CD4-positive, alpha-beta T cell (primary cell): ENCODE measurements around the gene DHRS1. TPM values are rescaled to one million over a fixed set of nuclear protein-coding genes. Genes with fewer than 3 reads are reported as not detected.

Source experiments
- ATAC-seq: fragments of 200-7000 bp; cut with Tn5 transposase; one replicate; pipeline ENCODE4 v1.10.0; 2022; ENCODE audit warnings: mild to moderate bottlenecking; ENCODE audit not compliant: poor library complexity
- CTCF ChIA-PET: fragments of 350-600 bp; sonication (Branson Sonifier 250); formaldehyde crosslinking; loops from one replicate; lab custom pipeline; 2021; ENCODE audit warnings: antibody characterized with exemption, inconsistent platforms; lab: Charles Lee
- POLR2A ChIA-PET: fragments of 350-600 bp; sonication (Branson Sonifier 250); formaldehyde crosslinking; loops from one replicate; lab custom pipeline; 2021; ENCODE audit warnings: antibody characterized with exemption, inconsistent platforms; lab: Charles Lee
- DNase-seq, 14 experiments: peaks; one replicate each; pipeline ENCODE4 v3.0.0-alpha.2; 2013 to 2020; ENCODE audit warnings: mixed read lengths in 2 of 14
- H3K27ac ChIP-seq, 2 donors: one replicate each; pipeline versions ENCODE4 v1.5.1 to v1.7.0; 2013; ENCODE audit warnings: low read length in 2 of 2, low read depth in 1 of 2, mild to moderate bottlenecking in 1 of 2
- H3K27me3 ChIP-seq, 2 experiments: 1 replicate in 1 of 2; 2 replicates in 1 of 2; pipeline versions ENCODE4 v1.6.1 to v1.7.0; 2013; ENCODE audit warnings: low read length in 2 of 2, control low read depth in 1 of 2, mild to moderate bottlenecking in 1 of 2, moderate library complexity in 1 of 2; ENCODE audit not compliant: insufficient read depth in 2 of 2, control insufficient read depth in 1 of 2
- H3K36me3 ChIP-seq: one replicate; pipeline ENCODE4 v1.6.1; 2013; ENCODE audit warnings: low read length, control low read depth; ENCODE audit not compliant: insufficient read depth
- H3K4me1 ChIP-seq: one replicate; pipeline ENCODE4 v1.6.1; 2013; ENCODE audit warnings: low read length, control low read depth; ENCODE audit not compliant: insufficient read depth
- H3K4me3 ChIP-seq: one replicate; pipeline ENCODE4 v1.5.1; 2013; ENCODE audit warnings: mild to moderate bottlenecking, low read length, moderate library complexity
- H3K9me3 ChIP-seq, 2 experiments: 1 replicate in 1 of 2; 2 replicates in 1 of 2; pipeline versions ENCODE4 v1.6.1 to v1.7.0; 2013; ENCODE audit warnings: low read length in 2 of 2, mild to moderate bottlenecking in 2 of 2, control low read depth in 1 of 2, moderate library complexity in 1 of 2; ENCODE audit not compliant: control insufficient read depth in 1 of 2, insufficient read depth in 1 of 2
- H3K27ac Mint-ChIP-seq: one replicate; pipeline ENCODE4 v1.8.0; 2020; ENCODE audit warnings: mixed read lengths
- H3K27me3 Mint-ChIP-seq: one replicate; pipeline ENCODE4 v1.8.0; 2021; ENCODE audit warnings: mixed read lengths
- H3K36me3 Mint-ChIP-seq: one replicate; pipeline ENCODE4 v1.8.0; 2021; ENCODE audit warnings: low read depth, mixed read lengths
- H3K4me1 Mint-ChIP-seq: one replicate; pipeline ENCODE4 v1.8.0; 2021; ENCODE audit warnings: low read depth, mixed read lengths
- H3K4me3 Mint-ChIP-seq: one replicate; pipeline ENCODE4 v1.8.0; 2020; ENCODE audit warnings: mild to moderate bottlenecking, mixed read lengths
- H3K9me3 Mint-ChIP-seq: one replicate; pipeline ENCODE4 v1.8.0; 2020; ENCODE audit warnings: mixed read lengths
- CTCF ChIP-seq: fragments of 200-600 bp; IDR thresholded peaks from one replicate; pipeline ENCODE4 v1.8.0; 2022; ENCODE audit warnings: antibody characterized with exemption, mild to moderate bottlenecking
- intact Hi-C, 2 experiments: fragments of 100-400 bp; cut with DNase I in 1 of 2; cut with micrococcal nuclease in 1 of 2; formaldehyde crosslinking; loops; one replicate each; pipeline versions ENCODE4 v1.15.1 to v1.9.0; 2023 to 2025; cut with DNase I, micrococcal nuclease
- total RNA-seq, 174 experiments: library from RNA in 2 of 174; stranded (reverse) in 2 of 174; gene quantifications; one replicate each; pipeline ENCODE4 v1.2.3 and lab custom pipeline; 2021 to 2026

DHRS1 gene
- total RNA-seq, 2 experiments from 2014 or later: 21.5 to 23.5 TPM

GRCh38 chr14:24343795-24344660 is 44.4 kb upstream of the DHRS1 start:
- H3K9me3 ChIP-seq: no peaks in the 10 kb centered on the region
- Mint-ChIP-seq H3K36me3 (peaks cover 7% of the 10 kb centered on the region), H3K4me1 (peaks cover 9% of the 10 kb centered on the region), H3K27ac (no peak overlapping the region), H3K9me3 (no peaks in the 10 kb centered on the region), H3K27me3 (peaks cover 39% of the 10 kb centered on the region), H3K4me3 (no peak overlapping the region)
- H3K36me3 ChIP-seq: no peaks in the 10 kb centered on the region
- H3K27ac ChIP-seq: no peak overlapping the region
- intact Hi-C loops: no loop called here
- H3K27me3 ChIP-seq: peaks cover 6 to 10% of the 10 kb centered on the region in 2 experiments
- H3K4me3 ChIP-seq: no peak overlapping the region
- ATAC-seq (no peak), DNase-seq (no peak)
- POLR2A ChIA-PET: no interaction called here
- TF ChIP-seq CTCF: no peak
- CTCF ChIA-PET: interaction anchor here (0.7 to 2.1 kb wide), 3 partner anchors 10 to 11 kb away, joined by 3 to 9 read pairs (median 3); no protein-coding TSS in a partner anchor
- peaks cover 14% of the 10 kb centered on the region for H3K4me1 ChIP-seq

GRCh38 chr14:24342889-24343288 is 43.3 kb upstream of the DHRS1 start:
- DNase-seq: no peak
- CTCF ChIA-PET: interaction anchor here (0.7 to 1.1 kb wide), 3 partner anchors 9 to 12 kb away, joined by 3 read pairs; no protein-coding TSS in a partner anchor

GRCh38 chr14:24340606-24341005 is 41.0 kb upstream of the DHRS1 start:
- H3K9me3 ChIP-seq: no peaks in the 10 kb centered on the region
- no peak overlapping the region for H3K4me3 ChIP-seq
- H3K4me1 ChIP-seq: peaks cover 36% of the 10 kb centered on the region
- intact Hi-C loops: no loop called here
- no peaks in the 10 kb centered on the region for H3K9me3 Mint-ChIP-seq
- H3K27ac ChIP-seq: no peak overlapping the region
- CTCF ChIA-PET: interaction anchor here (0.9 to 2.3 kb wide), 4 partner anchors 8 to 752 kb away, joined by 3 to 7 read pairs (median 6); partner anchors contain the start of gene CIDEB
- ATAC-seq: no peak
- POLR2A ChIA-PET: interaction anchor here (0.9 to 11.3 kb wide), 5 partner anchors 27 to 98 kb away, joined by 3 to 270 read pairs (median 5); partner anchors contain the start of genes CBLN3, KHNYN, RABGGTA and TINF2
- H3K36me3 ChIP-seq: peaks cover 13% of the 10 kb centered on the region
- H3K27me3 ChIP-seq: peaks cover 3 to 6% of the 10 kb centered on the region in 2 experiments
- H3K27ac Mint-ChIP-seq: no peak overlapping the region
- TF ChIP-seq CTCF: no peak
- peaks cover 29% of the 10 kb centered on the region for H3K27me3 Mint-ChIP-seq
- DNase-seq: no peak
- H3K36me3 Mint-ChIP-seq: peaks cover 38% of the 10 kb centered on the region
- H3K4me3 Mint-ChIP-seq: peak overlapping the region; percentile 94
- H3K4me1 Mint-ChIP-seq: peaks cover 21% of the 10 kb centered on the region

More at GRCh38 chr14:24342889-24343288, 43.3 kb upstream of the DHRS1 start:
- no peak for TF ChIP-seq CTCF
- no peak for ATAC-seq
- Histone ChIP-seq H3K36me3 (peaks cover under 1% of the 10 kb centered on the region), H3K4me3 (no peak overlapping the region), H3K9me3 (no peaks in the 10 kb centered on the region), H3K27me3 (peaks cover 6 to 10% of the 10 kb centered on the region in 2 experiments), H3K4me1 (peaks cover 26% of the 10 kb centered on the region), H3K27ac (no peak overlapping the region)
- intact Hi-C loops: no loop called here
- Mint-ChIP-seq H3K9me3 (no peaks in the 10 kb centered on the region), H3K4me1 (peaks cover 18% of the 10 kb centered on the region), H3K27ac (no peak overlapping the region), H3K36me3 (peaks cover 15% of the 10 kb centered on the region), H3K27me3 (peaks cover 33% of the 10 kb centered on the region), H3K4me3 (no peak overlapping the region)
- POLR2A ChIA-PET: interaction anchor here (11.3 kb wide), 1 partner anchor 90 kb away, joined by 270 read pairs; the partner anchor contains the start of genes CBLN3 and KHNYN
